Activated B cell treated with CpG ODN at 0.5 μM for 24 hours (primary cell): ENCODE measurements around the gene ZAP70. TPM values are rescaled to one million over a fixed set of nuclear protein-coding genes. Genes with fewer than 3 reads are reported as not detected.

ENCODE experiments used
- ATAC-seq: fragments of 200-7000 bp; cut with Tn5 transposase; one replicate; pipeline ENCODE4 v1.10.0; 2021; ENCODE audit warnings: low read depth, mild to moderate bottlenecking, moderate library complexity
- CTCF ChIA-PET: fragments of 350-600 bp; sonication (Branson Sonifier 250); formaldehyde crosslinking; loops from one replicate; lab custom pipeline; 2021; ENCODE audit warnings: antibody characterized with exemption; lab: Charles Lee
- POLR2A ChIA-PET: fragments of 350-600 bp; sonication (Branson Sonifier 250); formaldehyde crosslinking; loops from one replicate; lab custom pipeline; 2021; ENCODE audit warnings: antibody characterized with exemption; lab: Charles Lee
- DNase-seq: peaks from one replicate; pipeline ENCODE4 v3.0.0; 2022
- H3K27ac Mint-ChIP-seq: one replicate; pipeline ENCODE4 v1.8.0; 2020; ENCODE audit warnings: mixed read lengths
- H3K27me3 Mint-ChIP-seq: one replicate; pipeline ENCODE4 v1.8.0; 2021; ENCODE audit warnings: mixed read lengths
- H3K36me3 Mint-ChIP-seq: one replicate; pipeline ENCODE4 v1.8.0; 2021; ENCODE audit warnings: low read depth, mixed read lengths
- H3K4me1 Mint-ChIP-seq: one replicate; pipeline ENCODE4 v1.8.0; 2021; ENCODE audit warnings: mixed read lengths
- H3K4me3 Mint-ChIP-seq: one replicate; pipeline ENCODE4 v1.8.0; 2020; ENCODE audit warnings: mild to moderate bottlenecking, mixed read lengths
- H3K9me3 Mint-ChIP-seq: one replicate; pipeline ENCODE4 v1.8.0; 2020; ENCODE audit warnings: mixed read lengths
- intact Hi-C: fragments of 100-400 bp; cut with micrococcal nuclease; formaldehyde crosslinking; loops from one replicate; pipeline ENCODE4 v1.15.1; 2024
- total RNA-seq: library from RNA; stranded (reverse); gene quantifications from 2 replicates; pipeline ENCODE4 v1.2.3, GENCODE V29; 2022
- TF ChIP-seq, protein P1 (sequence below): fragments of 200-600 bp; IDR thresholded peaks from one replicate; pipeline ENCODE4 v1.8.0; 2022; ENCODE audit warnings: antibody characterized with exemption, mild to moderate bottlenecking

The ZAP70 gene
- total RNA-seq, 1 donor from 2014 or later = 4.8 TPM

DNA sequence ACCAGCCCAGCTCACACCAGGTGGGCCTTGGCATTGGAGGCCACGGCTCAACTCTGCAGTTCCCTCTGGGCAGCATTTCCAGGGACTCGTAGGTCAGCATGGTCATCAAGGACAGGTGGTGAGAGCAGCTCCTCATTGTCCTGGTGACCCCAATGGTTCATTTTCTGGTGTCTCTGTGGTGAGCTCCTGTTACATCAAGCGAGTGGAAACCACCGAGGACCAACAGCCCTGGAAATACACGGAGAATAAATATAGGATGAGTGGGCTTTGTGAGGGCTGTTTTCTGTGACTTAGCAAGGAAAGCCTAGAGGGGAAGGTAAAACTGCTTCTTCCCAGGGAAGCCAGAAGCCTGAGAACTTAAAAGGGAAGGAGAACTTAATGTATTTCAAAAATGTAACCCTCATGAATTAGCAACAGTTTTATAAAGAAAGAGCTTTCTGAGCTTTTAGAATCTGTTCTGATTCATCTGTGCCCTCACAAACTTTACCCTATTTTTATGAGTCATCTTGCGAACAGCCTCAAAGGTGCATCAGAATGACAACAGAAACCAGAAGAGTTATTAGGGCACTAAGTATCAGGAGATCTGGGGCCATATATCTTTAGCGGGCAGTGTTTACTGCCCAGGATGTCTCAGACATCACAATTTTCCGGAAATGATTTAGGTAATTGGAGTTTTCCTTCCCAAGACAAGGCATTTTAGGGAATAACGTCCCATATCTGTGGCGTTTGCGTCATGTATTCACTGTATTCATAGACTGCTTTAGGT lies 25.1 kb upstream of the ZAP70 start:
- ATAC-seq (no peak), DNase-seq (no peak)
- intact Hi-C loops = no loop called here
- H3K4me1 Mint-ChIP-seq = no peaks in the 10 kb centered on the region
- POLR2A ChIA-PET = no interaction called here
- TF ChIP-seq, protein P1, sequence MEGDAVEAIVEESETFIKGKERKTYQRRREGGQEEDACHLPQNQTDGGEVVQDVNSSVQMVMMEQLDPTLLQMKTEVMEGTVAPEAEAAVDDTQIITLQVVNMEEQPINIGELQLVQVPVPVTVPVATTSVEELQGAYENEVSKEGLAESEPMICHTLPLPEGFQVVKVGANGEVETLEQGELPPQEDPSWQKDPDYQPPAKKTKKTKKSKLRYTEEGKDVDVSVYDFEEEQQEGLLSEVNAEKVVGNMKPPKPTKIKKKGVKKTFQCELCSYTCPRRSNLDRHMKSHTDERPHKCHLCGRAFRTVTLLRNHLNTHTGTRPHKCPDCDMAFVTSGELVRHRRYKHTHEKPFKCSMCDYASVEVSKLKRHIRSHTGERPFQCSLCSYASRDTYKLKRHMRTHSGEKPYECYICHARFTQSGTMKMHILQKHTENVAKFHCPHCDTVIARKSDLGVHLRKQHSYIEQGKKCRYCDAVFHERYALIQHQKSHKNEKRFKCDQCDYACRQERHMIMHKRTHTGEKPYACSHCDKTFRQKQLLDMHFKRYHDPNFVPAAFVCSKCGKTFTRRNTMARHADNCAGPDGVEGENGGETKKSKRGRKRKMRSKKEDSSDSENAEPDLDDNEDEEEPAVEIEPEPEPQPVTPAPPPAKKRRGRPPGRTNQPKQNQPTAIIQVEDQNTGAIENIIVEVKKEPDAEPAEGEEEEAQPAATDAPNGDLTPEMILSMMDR = no peak
- H3K27me3 Mint-ChIP-seq = no peaks in the 10 kb centered on the region
- no peaks in the 10 kb centered on the region for H3K9me3 Mint-ChIP-seq
- no peak overlapping the region for H3K4me3 Mint-ChIP-seq
- CTCF ChIA-PET = no interaction called here
- no peaks in the 10 kb centered on the region for H3K36me3 Mint-ChIP-seq
- H3K27ac Mint-ChIP-seq = no peak overlapping the region

DNA sequence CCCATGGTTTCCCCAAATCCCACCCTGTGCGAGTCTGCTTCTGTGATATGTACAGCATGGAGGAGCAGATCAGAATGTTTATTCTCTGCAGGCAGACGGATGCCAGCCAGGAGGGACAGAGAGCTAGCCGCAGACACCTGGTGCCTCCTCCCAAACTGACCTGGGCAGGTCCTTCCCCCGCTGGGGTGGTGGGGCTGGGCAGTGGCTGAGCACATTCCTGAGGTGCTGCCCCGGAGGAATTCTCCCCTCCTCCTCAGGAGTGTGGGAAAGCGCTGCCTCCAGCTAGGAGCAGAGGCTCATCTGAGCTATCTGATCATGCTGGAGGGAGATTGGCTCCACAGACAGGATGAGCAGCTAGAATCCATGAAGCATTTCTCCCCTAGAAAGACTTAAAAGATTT lies 22.2 kb upstream of the ZAP70 start:
- H3K27ac Mint-ChIP-seq = no peak overlapping the region
- DNase-seq = no peak
- no peaks in the 10 kb centered on the region for H3K27me3 Mint-ChIP-seq
- H3K9me3 Mint-ChIP-seq = no peaks in the 10 kb centered on the region
- TF ChIP-seq, protein P1 = no peak
- no peaks in the 10 kb centered on the region for H3K4me1 Mint-ChIP-seq
- no peaks in the 10 kb centered on the region for H3K36me3 Mint-ChIP-seq
- intact Hi-C loops = loop anchor here (10.0 kb wide), 1 partner anchor 576 kb away; the partner anchor contains the start of gene ANKRD36
- POLR2A ChIA-PET = no interaction called here
- no peak for ATAC-seq
- no peak overlapping the region for H3K4me3 Mint-ChIP-seq
- CTCF ChIA-PET = interaction anchor here (0.9 kb wide), 1 partner anchor 101 kb away, joined by 4 read pairs; no protein-coding TSS in a partner anchor

- DNase-seq = no peak
- intact Hi-C loops = loop anchor here (10.0 kb wide), 1 partner anchor 579 kb away; the partner anchor contains the start of gene ANKRD36
- no peak overlapping the region for H3K27ac Mint-ChIP-seq
- H3K4me1 Mint-ChIP-seq = peaks cover 6% of the 10 kb centered on the region
- H3K36me3 Mint-ChIP-seq = no peaks in the 10 kb centered on the region
- ATAC-seq = no peak
- ChIA-PET POLR2A (no interaction called here), CTCF (no interaction called here)
- H3K9me3 Mint-ChIP-seq = no peaks in the 10 kb centered on the region
- TF ChIP-seq, protein P1 = no peak
- H3K27me3 Mint-ChIP-seq = peaks cover 2% of the 10 kb centered on the region
- no peak overlapping the region for H3K4me3 Mint-ChIP-seq
Measured at GRCh38 chr2:97693476-97693875, 19.9 kb upstream of the ZAP70 start.

GRCh38 chr2:97695744-97696143 lies 17.6 kb upstream of the ZAP70 start:
- no peaks in the 10 kb centered on the region for H3K9me3 Mint-ChIP-seq
- ATAC-seq = no peak

More at GRCh38 chr2:97695744-97696143, 17.6 kb upstream of the ZAP70 start:
- no peak for DNase-seq
- intact Hi-C loops = loop anchor here (2.0 to 10.0 kb wide), 2 partner anchors 51 to 581 kb away; partner anchors contain the start of gene ANKRD36
- TF ChIP-seq, protein P1 = no peak
- ChIA-PET POLR2A (interaction anchor here (2.8 kb wide), 1 partner anchor 105 kb away, joined by 16 read pairs; the partner anchor contains the start of gene ANKRD36B), CTCF (interaction anchor here (3.4 to 6.8 kb wide), 2 partner anchors 31 to 105 kb away, joined by 15 to 123 read pairs; partner anchors contain the start of genes ACTR1B and ANKRD36B)
- no peak overlapping the region for H3K4me3 Mint-ChIP-seq
- H3K36me3 Mint-ChIP-seq = no peaks in the 10 kb centered on the region
- H3K27me3 Mint-ChIP-seq = peaks cover 2% of the 10 kb centered on the region
- peaks cover 6% of the 10 kb centered on the region for H3K4me1 Mint-ChIP-seq
- no peak overlapping the region for H3K27ac Mint-ChIP-seq
